Adrenal gland (tissue), 12 donors: ENCODE results near the gene OSBPL10. TPM values are rescaled to one million over a fixed set of nuclear protein-coding genes. Genes with fewer than 3 reads are reported as not detected.
"Not testable (repeated sequence)": the region's sequence is repeated elsewhere in the genome, so short reads cannot be mapped to it uniquely, and the experiment has no call there.

Experiments used
- DNase-seq, 7 donors: peaks; one replicate each; pipeline ENCODE4 v3.0.0-alpha.2; 2019 to 2020
- H3K27ac ChIP-seq, 5 donors: fragments of 200-600 bp; sonication (generic) in 4 of 5; 1 replicate in 3 of 5; 2 replicates in 2 of 5; pipeline versions ENCODE4 v1.5.1 to v1.8.0; 2016 to 2020; ENCODE audit warnings: mild to moderate bottlenecking in 1 of 5
- H3K27me3 ChIP-seq: fragments of 200-600 bp; 2 replicates; pipeline ENCODE4 v1.8.0; 2021
- H3K36me3 ChIP-seq, 2 donors: fragments of 200-600 bp; replicated peaks in 1 of 2; 1 replicate in 1 of 2; 2 replicates in 1 of 2; pipeline versions ENCODE4 v1.5.1 to v1.8.0; 2018 to 2022
- H3K4me1 ChIP-seq, 2 donors: fragments of 200-600 bp; replicated peaks in 1 of 2; 1 replicate in 1 of 2; 2 replicates in 1 of 2; pipeline versions ENCODE4 v1.5.1 to v1.8.0; 2018 to 2021
- H3K4me3 ChIP-seq, 4 donors: fragments of 200-600 bp; sonication (generic) in 3 of 4; one replicate each; pipeline ENCODE4 v1.5.1; 2016 to 2018
- H3K9me3 ChIP-seq, 3 donors: fragments of 200-600 bp; sonication (generic) in 1 of 3; replicated peaks in 1 of 3; 1 replicate in 2 of 3; 2 replicates in 1 of 3; pipeline versions ENCODE4 v1.5.1 to v1.8.0; 2016 to 2021
- POLR2A ChIP-seq, 2 donors: fragments of 450-650 bp; IDR thresholded peaks; one replicate each; pipeline ENCODE4 v1.6.1; 2017; ENCODE audit warnings: antibody characterized with exemption in 2 of 2, mild to moderate bottlenecking in 2 of 2, moderate library complexity in 1 of 2
- WGBS, 4 donors: extraction: QIAGEN DNeasy Blood & Tissue Kit in 2 of 4; methylation state at CpG; one replicate each; pipeline versions ENCODE4 v1.1.5 to v1.1.7; 2013 to 2017; 5-methylcytosine and 5-hydroxymethylcytosine counted together
- intact Hi-C, 2 donors: fragments of 100-400 bp; cut with DNase I; formaldehyde crosslinking; loops; one replicate each; pipeline versions ENCODE4 v1.14.1 to v1.15.0; 2022 to 2023
- polyA plus RNA-seq, 3 donors: library from polyadenylated mRNA; stranded (reverse); fragments of 200-250 nt in 2 of 3; fragments of 350-450 nt in 1 of 3; fragmentation: Illumina TruSeq in 1 of 3; extraction: RNeasy Lipid Tissue Mini Kit (QIAGEN cat#74804) in 1 of 3; gene quantifications; one replicate each; pipeline ENCODE4 v1.2.3, GENCODE V29; 2013 to 2014
- total RNA-seq, 9 donors: library from RNA; depleted of rRNA in 4 of 9; stranded (reverse); fragments of >200 nt in 4 of 9; fragments of 120-200 nt in 1 of 9; fragmentation: NEBNext Ultra II Directional in 1 of 9; extraction: Animal tissue kit (Norgen Biotek cat#: 25700) in 1 of 9; gene quantifications; one replicate each; pipeline versions ENCODE4 v1.1.0 to v1.2.4, GENCODE V29; 2013 to 2023
- TF ChIP-seq, protein P1 (sequence below), 6 experiments: fragments of 450-650 bp in 4 of 6; fragments of 200-600 bp in 2 of 6; sonication (generic) in 1 of 6; IDR thresholded peaks; 1 replicate in 5 of 6; 2 replicates in 1 of 6; pipeline versions ENCODE4 v1.5.1 to v1.8.0; 2016 to 2021; ENCODE audit warnings: antibody characterized with exemption in 6 of 6, mild to moderate bottlenecking in 2 of 6, moderate library complexity in 1 of 6
- donor health status: healthy with polysubstance abuse.
- donor health status: Bipolar disorder and iron deficiency.
- donor health status: DM: yes; HTN: yes; CAD: no.
- donor health status: DM: no; HTN: no; CAD: no.
- donor health status: DM: no; HTN: no; CAD: no.
- donor health status: DM: yes; HTN: yes; CAD: no.

The OSBPL10 gene
- total and polyA plus RNA-seq, 12 donors = 2.0 to 55.6 (median 9.4) TPM

- H3K4me3 ChIP-seq = no peak overlapping the region
- no peaks in the 10 kb centered on the region for H3K36me3 ChIP-seq
- H3K27me3 ChIP-seq = no peaks in the 10 kb centered on the region
- TF ChIP-seq, protein P1, sequence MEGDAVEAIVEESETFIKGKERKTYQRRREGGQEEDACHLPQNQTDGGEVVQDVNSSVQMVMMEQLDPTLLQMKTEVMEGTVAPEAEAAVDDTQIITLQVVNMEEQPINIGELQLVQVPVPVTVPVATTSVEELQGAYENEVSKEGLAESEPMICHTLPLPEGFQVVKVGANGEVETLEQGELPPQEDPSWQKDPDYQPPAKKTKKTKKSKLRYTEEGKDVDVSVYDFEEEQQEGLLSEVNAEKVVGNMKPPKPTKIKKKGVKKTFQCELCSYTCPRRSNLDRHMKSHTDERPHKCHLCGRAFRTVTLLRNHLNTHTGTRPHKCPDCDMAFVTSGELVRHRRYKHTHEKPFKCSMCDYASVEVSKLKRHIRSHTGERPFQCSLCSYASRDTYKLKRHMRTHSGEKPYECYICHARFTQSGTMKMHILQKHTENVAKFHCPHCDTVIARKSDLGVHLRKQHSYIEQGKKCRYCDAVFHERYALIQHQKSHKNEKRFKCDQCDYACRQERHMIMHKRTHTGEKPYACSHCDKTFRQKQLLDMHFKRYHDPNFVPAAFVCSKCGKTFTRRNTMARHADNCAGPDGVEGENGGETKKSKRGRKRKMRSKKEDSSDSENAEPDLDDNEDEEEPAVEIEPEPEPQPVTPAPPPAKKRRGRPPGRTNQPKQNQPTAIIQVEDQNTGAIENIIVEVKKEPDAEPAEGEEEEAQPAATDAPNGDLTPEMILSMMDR (IDR thresholded peaks at IDR 0.05) = no peak
- no peak for TF ChIP-seq POLR2A (IDR thresholded peaks at IDR 0.05)
- no peak overlapping the region for H3K27ac ChIP-seq
- H3K9me3 ChIP-seq = no peaks in the 10 kb centered on the region
- 80 to 91% (median 88%) methylated on average over 5 of the region's 5 CpGs for WGBS, 4 donors
- intact Hi-C loops = no loop called here
- DNase-seq = no peak
- peaks cover 0 to 3% of the 10 kb centered on the region in 2 donors for H3K4me1 ChIP-seq
Measured at GRCh38 chr3:31873254-31873820, 107.7 kb downstream of the OSBPL10 start.

DNA sequence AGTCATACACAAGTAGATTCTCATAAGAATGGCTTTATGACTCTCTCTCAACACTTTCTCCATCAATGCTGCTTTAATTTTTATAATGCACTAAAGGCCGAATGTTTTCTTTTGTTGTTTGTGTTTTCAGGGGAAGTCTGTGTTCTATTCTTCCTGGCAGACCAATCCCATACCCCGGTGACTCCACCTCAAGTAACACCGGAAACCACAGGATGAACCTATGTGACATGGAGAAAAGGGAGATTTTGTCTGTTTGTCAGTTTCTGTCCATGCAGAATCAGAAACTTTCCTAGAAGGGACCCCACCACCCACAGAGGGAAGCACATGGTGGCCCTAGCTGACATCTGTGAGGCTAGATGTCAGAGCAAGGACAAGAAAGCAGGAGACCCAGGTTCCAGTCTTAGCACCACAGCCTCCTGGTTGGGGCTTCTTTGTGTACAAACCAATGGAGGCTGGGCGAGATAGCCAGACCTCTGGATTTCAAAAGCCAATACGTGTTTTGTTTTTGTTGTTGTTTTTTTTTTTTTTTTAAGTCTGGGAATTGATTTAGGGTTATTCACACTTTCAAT is 109.0 kb downstream of the OSBPL10 start:
- Histone ChIP-seq H3K27ac (no peak overlapping the region), H3K36me3 (no peaks in the 10 kb centered on the region), H3K4me1 (no peaks in the 10 kb centered on the region), H3K9me3 (no peaks in the 10 kb centered on the region), H3K27me3 (no peaks in the 10 kb centered on the region), H3K4me3 (no peak overlapping the region)
- intact Hi-C loops = no loop called here
- DNase-seq = no peak
- TF ChIP-seq POLR2A (IDR thresholded peaks at IDR 0.05) = no peak
- TF ChIP-seq, protein P1 (IDR thresholded peaks at IDR 0.05) = no peak
- WGBS, 4 donors = 80 to 90% (median 87%) methylated on average over 5 of the region's 5 CpGs

DNA sequence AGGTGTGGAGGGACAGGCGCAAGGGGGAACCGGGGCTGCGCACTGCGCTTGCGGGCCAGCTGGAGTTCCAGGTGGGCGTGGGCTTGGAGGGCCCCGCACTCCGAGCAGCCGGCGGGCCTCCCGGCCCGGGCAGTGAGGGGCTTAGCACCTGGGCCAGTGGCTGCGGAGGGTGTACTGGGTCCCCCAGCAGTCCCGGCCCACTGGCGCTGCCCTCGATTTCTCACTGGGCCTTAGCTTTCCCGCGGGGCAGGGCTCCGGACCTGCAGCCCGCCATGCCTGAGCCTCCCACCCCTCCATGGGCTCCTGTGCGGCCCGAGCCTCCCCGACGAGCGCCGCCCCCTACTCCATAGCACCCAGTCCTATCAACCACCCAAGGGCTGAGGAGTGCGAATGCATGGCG is 111.0 kb downstream of the OSBPL10 start:
- DNase-seq, H3K27me3 ChIP-seq, H3K36me3 ChIP-seq, intact Hi-C loops, H3K4me3 ChIP-seq, H3K4me1 ChIP-seq, H3K9me3 ChIP-seq, H3K27ac ChIP-seq: not testable (repeated sequence)
- WGBS, 4 donors = 89 to 97% (median 95%) methylated on average over 5 to 28 of the region's 28 CpGs

DNA sequence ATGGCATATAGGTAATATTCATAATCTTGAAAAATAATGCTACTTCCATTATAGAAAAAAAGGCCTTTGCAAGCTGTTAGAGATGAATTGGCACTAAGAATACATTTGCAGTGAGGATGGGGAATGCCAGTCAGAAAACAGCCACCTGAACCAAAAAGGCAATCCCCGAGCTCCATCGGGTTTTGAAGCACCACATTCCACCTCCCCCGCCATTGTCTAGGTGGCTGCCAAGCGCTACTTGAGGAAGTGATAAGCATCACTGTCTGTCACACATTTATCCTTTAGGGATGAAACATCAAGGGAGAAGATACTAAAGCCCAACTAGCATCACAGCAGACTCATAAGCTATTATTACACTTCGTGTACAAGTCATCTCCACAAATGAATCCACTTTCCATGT is 112.8 kb downstream of the OSBPL10 start:
- TF ChIP-seq, protein P1 (IDR thresholded peaks at IDR 0.05) = no peak
- TF ChIP-seq POLR2A (IDR thresholded peaks at IDR 0.05) = no peak

More for the DNA sequence above, 112.8 kb downstream of the OSBPL10 start:
- WGBS, 4 donors = 86 to 95% (median 92%) methylated on average over 5 of the region's 5 CpGs
- Histone ChIP-seq H3K4me3 (no peak overlapping the region), H3K9me3 (no peaks in the 10 kb centered on the region), H3K27ac (no peak overlapping the region), H3K4me1 (no peaks in the 10 kb centered on the region), H3K36me3 (no peaks in the 10 kb centered on the region), H3K27me3 (no peaks in the 10 kb centered on the region)
- intact Hi-C loops = no loop called here
- DNase-seq = no peak
